Measurements from ENCODE around the gene DNAH6.

DNA sequence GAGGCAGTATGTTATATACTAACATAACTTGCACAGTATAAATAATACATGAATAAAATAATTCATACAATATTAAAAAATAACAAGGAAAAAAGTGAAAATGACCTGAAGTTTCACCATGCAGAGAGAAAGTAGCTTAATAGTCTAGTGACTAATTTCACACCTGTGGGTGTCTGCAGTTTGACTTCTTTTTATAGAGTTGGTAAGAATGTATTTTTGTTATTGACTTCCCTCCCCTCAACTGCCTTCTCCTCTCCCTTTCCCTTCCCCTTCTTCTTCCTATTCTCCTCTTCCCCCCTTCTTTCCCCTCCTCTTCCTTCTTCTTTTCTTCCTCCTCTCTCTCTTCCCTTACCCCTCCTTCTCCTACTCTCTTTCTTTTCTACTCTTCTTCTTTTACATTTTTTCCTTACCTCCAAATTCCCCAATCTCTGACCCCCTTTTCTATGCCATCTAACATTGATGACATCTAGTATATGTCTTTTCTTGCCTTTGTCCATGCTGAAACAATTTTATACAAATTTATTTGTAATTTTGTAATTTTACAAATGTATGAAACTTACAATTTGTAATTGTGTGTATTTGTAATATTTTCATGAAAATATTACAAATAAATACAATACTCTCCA, 3.1 kb downstream of the DNAH6 start:
- TF ChIP-seq, protein P1, sequence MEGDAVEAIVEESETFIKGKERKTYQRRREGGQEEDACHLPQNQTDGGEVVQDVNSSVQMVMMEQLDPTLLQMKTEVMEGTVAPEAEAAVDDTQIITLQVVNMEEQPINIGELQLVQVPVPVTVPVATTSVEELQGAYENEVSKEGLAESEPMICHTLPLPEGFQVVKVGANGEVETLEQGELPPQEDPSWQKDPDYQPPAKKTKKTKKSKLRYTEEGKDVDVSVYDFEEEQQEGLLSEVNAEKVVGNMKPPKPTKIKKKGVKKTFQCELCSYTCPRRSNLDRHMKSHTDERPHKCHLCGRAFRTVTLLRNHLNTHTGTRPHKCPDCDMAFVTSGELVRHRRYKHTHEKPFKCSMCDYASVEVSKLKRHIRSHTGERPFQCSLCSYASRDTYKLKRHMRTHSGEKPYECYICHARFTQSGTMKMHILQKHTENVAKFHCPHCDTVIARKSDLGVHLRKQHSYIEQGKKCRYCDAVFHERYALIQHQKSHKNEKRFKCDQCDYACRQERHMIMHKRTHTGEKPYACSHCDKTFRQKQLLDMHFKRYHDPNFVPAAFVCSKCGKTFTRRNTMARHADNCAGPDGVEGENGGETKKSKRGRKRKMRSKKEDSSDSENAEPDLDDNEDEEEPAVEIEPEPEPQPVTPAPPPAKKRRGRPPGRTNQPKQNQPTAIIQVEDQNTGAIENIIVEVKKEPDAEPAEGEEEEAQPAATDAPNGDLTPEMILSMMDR (IDR thresholded peaks at IDR 0.05): no peak
- TF ChIP-seq EZH2phosphoT487 (IDR thresholded peaks at IDR 0.05): no peak

Measured in neural progenitor cell (in vitro differentiated cells).